ENCODE data around the gene LPP.

The LPP gene

DNA sequence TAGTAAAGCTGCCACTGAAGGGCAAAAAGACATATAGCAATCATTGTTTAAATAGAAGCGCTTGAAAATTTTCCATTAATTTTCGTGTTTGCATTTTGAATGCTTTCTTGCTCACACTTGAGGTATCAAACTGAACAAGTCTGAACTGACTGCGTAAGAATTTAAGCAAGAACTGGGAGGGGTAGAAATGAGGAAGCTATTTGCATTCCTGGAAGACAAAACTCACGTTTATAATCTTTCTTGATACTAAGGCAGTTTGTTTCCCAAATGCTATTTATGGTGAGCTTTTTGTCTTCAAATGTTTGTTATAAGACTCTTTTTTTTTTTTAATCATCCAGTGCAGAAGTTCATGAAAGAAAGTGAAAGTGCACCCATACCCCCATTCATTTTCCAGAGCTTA, 518.0 kb downstream of the LPP start:
- H3K4me1 ChIP-seq (ENCODE audit: insufficient read depth, low read length): 0 out of 2 replicates have a peak, but pooled peaks cover 4% of the 10 kb centered on the region
- H3K4me3 ChIP-seq (ENCODE audit: low read depth in 1 of 2, low read length in 2 of 2): no peak overlapping the region
- no peak overlapping the region for H3K27ac ChIP-seq (ENCODE audit: low read length)
- no peak for TF ChIP-seq EZH2 (IDR thresholded peaks at IDR 0.05; ENCODE audit: borderline replicate concordance, low read depth, low read length, severe bottlenecking)
- TF ChIP-seq, protein P1, sequence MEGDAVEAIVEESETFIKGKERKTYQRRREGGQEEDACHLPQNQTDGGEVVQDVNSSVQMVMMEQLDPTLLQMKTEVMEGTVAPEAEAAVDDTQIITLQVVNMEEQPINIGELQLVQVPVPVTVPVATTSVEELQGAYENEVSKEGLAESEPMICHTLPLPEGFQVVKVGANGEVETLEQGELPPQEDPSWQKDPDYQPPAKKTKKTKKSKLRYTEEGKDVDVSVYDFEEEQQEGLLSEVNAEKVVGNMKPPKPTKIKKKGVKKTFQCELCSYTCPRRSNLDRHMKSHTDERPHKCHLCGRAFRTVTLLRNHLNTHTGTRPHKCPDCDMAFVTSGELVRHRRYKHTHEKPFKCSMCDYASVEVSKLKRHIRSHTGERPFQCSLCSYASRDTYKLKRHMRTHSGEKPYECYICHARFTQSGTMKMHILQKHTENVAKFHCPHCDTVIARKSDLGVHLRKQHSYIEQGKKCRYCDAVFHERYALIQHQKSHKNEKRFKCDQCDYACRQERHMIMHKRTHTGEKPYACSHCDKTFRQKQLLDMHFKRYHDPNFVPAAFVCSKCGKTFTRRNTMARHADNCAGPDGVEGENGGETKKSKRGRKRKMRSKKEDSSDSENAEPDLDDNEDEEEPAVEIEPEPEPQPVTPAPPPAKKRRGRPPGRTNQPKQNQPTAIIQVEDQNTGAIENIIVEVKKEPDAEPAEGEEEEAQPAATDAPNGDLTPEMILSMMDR (IDR thresholded peaks at IDR 0.05; ENCODE audit: borderline replicate concordance, extremely low read depth, low read length, poor library complexity, severe bottlenecking): no peak
- H3K79me2 ChIP-seq (ENCODE audit: insufficient read depth, low read length): no peaks in the 10 kb centered on the region
- no peaks in the 10 kb centered on the region for H3K9me3 ChIP-seq (ENCODE audit: insufficient read depth, low read length, severe bottlenecking)
- no peak for DNase-seq
- no peak overlapping the region for H3K9ac ChIP-seq (ENCODE audit: low read depth, low read length)
- ATAC-seq (ENCODE audit: insufficient read depth, low read depth): no peak
- H2AFZ ChIP-seq (ENCODE audit: low read depth, low read length): no peak overlapping the region
- no peaks in the 10 kb centered on the region for H3K27me3 ChIP-seq (ENCODE audit: insufficient read depth, low read length, poor library complexity)
- no peaks in the 10 kb centered on the region for H3K36me3 ChIP-seq (ENCODE audit: insufficient read depth, low read length)
- no peak overlapping the region for H3K4me2 ChIP-seq (ENCODE audit: insufficient read depth, low read length)
- H4K20me1 ChIP-seq (ENCODE audit: insufficient read depth, low read length): no peaks in the 10 kb centered on the region

DNA sequence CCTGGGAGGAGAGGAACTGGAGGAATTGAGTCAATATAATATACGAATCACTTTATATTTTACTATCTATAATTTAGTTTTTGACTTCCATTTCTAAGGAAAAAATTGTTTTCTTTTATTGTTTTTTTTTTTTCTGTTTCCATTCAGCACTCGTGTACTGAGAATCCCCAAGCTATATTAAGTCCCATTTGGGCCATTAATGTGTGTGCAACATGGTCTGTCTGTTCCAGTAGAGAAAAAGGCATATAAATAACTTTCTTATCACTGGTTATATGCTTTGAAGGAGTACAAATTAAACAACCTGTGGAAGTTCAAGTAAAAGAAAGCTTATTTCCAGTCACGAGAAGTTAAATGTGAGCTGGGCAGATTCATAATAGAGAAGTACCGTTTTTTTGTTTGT, 518.9 kb downstream of the LPP start:
- Histone ChIP-seq H3K27me3 (ENCODE audit: insufficient read depth, low read length, poor library complexity) (no peaks in the 10 kb centered on the region), H3K27ac (ENCODE audit: low read length) (no peak overlapping the region), H3K4me3 (ENCODE audit: low read depth in 1 of 2, low read length in 2 of 2) (no peak overlapping the region), H4K20me1 (ENCODE audit: insufficient read depth, low read length) (no peaks in the 10 kb centered on the region), H2AFZ (ENCODE audit: low read depth, low read length) (no peak overlapping the region), H3K79me2 (ENCODE audit: insufficient read depth, low read length) (no peaks in the 10 kb centered on the region), H3K9ac (ENCODE audit: low read depth, low read length) (no peak overlapping the region), H3K36me3 (ENCODE audit: insufficient read depth, low read length) (no peaks in the 10 kb centered on the region), H3K4me2 (ENCODE audit: insufficient read depth, low read length) (no peak overlapping the region), H3K9me3 (ENCODE audit: insufficient read depth, low read length, severe bottlenecking) (no peaks in the 10 kb centered on the region), H3K4me1 (ENCODE audit: insufficient read depth, low read length) (0 out of 2 replicates have a peak, but pooled peaks cover 4% of the 10 kb centered on the region)
- TF ChIP-seq EZH2 (IDR thresholded peaks at IDR 0.05; ENCODE audit: borderline replicate concordance, low read depth, low read length, severe bottlenecking): no peak
- TF ChIP-seq, protein P1 (IDR thresholded peaks at IDR 0.05; ENCODE audit: borderline replicate concordance, extremely low read depth, low read length, poor library complexity, severe bottlenecking): no peak
- no peak for ATAC-seq (ENCODE audit: insufficient read depth, low read depth)
- DNase-seq: no peak

DNA sequence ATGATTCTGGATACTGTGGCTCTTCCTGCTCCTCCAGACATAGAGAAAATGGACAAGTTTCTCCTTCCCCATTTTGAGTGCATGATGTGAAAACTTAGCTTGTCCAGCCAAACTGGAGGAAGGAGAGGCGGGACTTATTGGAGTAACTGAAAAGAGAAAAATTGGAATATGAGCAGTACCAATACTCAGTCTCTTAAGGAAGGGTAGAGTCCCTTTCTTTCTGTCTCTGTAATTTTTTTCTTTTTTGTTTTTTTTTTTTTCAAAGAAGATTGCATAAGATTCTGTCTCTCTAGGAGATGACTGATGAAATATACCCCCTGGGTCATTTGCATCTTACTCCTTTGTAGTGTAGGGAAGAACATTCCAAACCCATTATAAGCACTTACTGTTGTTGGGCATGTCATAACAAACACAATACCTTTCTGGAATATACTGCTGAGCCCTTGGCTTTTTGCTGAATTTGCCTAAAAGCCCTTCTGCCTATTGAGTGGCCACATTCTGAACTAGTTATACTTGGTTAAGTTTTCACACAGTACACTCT, 519.8 kb downstream of the LPP start:
- no peaks in the 10 kb centered on the region for H3K9me3 ChIP-seq (ENCODE audit: insufficient read depth, low read length, severe bottlenecking)
- DNase-seq (no peak), ATAC-seq (ENCODE audit: insufficient read depth, low read depth) (no peak)
- no peak for TF ChIP-seq EZH2 (IDR thresholded peaks at IDR 0.05; ENCODE audit: borderline replicate concordance, low read depth, low read length, severe bottlenecking)
- TF ChIP-seq, protein P1 (IDR thresholded peaks at IDR 0.05; ENCODE audit: borderline replicate concordance, extremely low read depth, low read length, poor library complexity, severe bottlenecking): no peak
- H3K9ac ChIP-seq (ENCODE audit: low read depth, low read length): no peak overlapping the region
- no peak overlapping the region for H3K4me3 ChIP-seq (ENCODE audit: low read depth in 1 of 2, low read length in 2 of 2)
- H3K36me3 ChIP-seq (ENCODE audit: insufficient read depth, low read length): no peaks in the 10 kb centered on the region
- no peak overlapping the region for H3K27ac ChIP-seq (ENCODE audit: low read length)
- no peaks in the 10 kb centered on the region for H3K79me2 ChIP-seq (ENCODE audit: insufficient read depth, low read length)
- H3K4me2 ChIP-seq (ENCODE audit: insufficient read depth, low read length): no peak overlapping the region
- H2AFZ ChIP-seq (ENCODE audit: low read depth, low read length): no peak overlapping the region
- H3K27me3 ChIP-seq (ENCODE audit: insufficient read depth, low read length, poor library complexity): no peaks in the 10 kb centered on the region
- H3K4me1 ChIP-seq (ENCODE audit: insufficient read depth, low read length): 0 out of 2 replicates have a peak, but pooled peaks cover 4% of the 10 kb centered on the region
- no peaks in the 10 kb centered on the region for H4K20me1 ChIP-seq (ENCODE audit: insufficient read depth, low read length)

Data from DND-41 (cell line).